ENCODE results near the gene NFE2L3. TPM values are rescaled to one million over a fixed set of nuclear protein-coding genes. Genes with fewer than 3 reads are reported as not detected.

Gene NFE2L3
- total RNA-seq, 1 donor = 1.4 TPM

- Histone ChIP-seq H3K79me2 (ENCODE audit: insufficient read depth, low read length) (peaks cover 90% of the 10 kb centered on the region), H3K27me3 (ENCODE audit: insufficient read depth, low read length) (no peaks in the 10 kb centered on the region), H2AFZ (ENCODE audit: low read length) (no peak overlapping the region), H3K36me3 (ENCODE audit: insufficient read depth, low read length) (peaks cover 24% of the 10 kb centered on the region), H3K9me3 (ENCODE audit: low read depth, low read length) (no peaks in the 10 kb centered on the region), H3K27ac (ENCODE audit: low read depth, low read length) (peak overlapping the region; percentile 60), H4K20me1 (ENCODE audit: insufficient read depth, low read length) (peaks cover 69% of the 10 kb centered on the region), H3K4me2 (ENCODE audit: insufficient read depth, low read length) (peak overlapping the region; percentile 83), H3K4me1 (ENCODE audit: insufficient read depth, low read length) (peaks cover 25% of the 10 kb centered on the region), H3K4me3 (ENCODE audit: insufficient read depth, low read length) (peak overlapping the region; percentile 98)
- TF ChIP-seq, protein P1, sequence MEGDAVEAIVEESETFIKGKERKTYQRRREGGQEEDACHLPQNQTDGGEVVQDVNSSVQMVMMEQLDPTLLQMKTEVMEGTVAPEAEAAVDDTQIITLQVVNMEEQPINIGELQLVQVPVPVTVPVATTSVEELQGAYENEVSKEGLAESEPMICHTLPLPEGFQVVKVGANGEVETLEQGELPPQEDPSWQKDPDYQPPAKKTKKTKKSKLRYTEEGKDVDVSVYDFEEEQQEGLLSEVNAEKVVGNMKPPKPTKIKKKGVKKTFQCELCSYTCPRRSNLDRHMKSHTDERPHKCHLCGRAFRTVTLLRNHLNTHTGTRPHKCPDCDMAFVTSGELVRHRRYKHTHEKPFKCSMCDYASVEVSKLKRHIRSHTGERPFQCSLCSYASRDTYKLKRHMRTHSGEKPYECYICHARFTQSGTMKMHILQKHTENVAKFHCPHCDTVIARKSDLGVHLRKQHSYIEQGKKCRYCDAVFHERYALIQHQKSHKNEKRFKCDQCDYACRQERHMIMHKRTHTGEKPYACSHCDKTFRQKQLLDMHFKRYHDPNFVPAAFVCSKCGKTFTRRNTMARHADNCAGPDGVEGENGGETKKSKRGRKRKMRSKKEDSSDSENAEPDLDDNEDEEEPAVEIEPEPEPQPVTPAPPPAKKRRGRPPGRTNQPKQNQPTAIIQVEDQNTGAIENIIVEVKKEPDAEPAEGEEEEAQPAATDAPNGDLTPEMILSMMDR (IDR thresholded peaks at IDR 0.05; ENCODE audit: extremely low read depth, low read depth, low read length) = no peak
- no peak for DNase-seq (ENCODE audit: insufficient read length, low spot score, missing footprints)
Measured at GRCh38 chr7:26203016-26203415, 51.0 kb downstream of the NFE2L3 start.

GRCh38 chr7:26208040-26208439 lies 56.0 kb downstream of the NFE2L3 start:
- Histone ChIP-seq H3K79me2 (ENCODE audit: insufficient read depth, low read length) (peaks cover 56% of the 10 kb centered on the region), H3K4me3 (ENCODE audit: insufficient read depth, low read length) (no peak overlapping the region), H3K4me2 (ENCODE audit: insufficient read depth, low read length) (no peak overlapping the region), H2AFZ (ENCODE audit: low read length) (no peak overlapping the region), H4K20me1 (ENCODE audit: insufficient read depth, low read length) (peaks cover 60% of the 10 kb centered on the region), H3K36me3 (ENCODE audit: insufficient read depth, low read length) (peaks cover 60% of the 10 kb centered on the region), H3K27me3 (ENCODE audit: insufficient read depth, low read length) (no peaks in the 10 kb centered on the region), H3K9me3 (ENCODE audit: low read depth, low read length) (no peaks in the 10 kb centered on the region), H3K4me1 (ENCODE audit: insufficient read depth, low read length) (peaks cover 24% of the 10 kb centered on the region), H3K27ac (ENCODE audit: low read depth, low read length) (no peak overlapping the region)
- TF ChIP-seq, protein P1 (IDR thresholded peaks at IDR 0.05; ENCODE audit: extremely low read depth, low read depth, low read length) = no peak
- no peak for DNase-seq (ENCODE audit: insufficient read length, low spot score, missing footprints)

DNA sequence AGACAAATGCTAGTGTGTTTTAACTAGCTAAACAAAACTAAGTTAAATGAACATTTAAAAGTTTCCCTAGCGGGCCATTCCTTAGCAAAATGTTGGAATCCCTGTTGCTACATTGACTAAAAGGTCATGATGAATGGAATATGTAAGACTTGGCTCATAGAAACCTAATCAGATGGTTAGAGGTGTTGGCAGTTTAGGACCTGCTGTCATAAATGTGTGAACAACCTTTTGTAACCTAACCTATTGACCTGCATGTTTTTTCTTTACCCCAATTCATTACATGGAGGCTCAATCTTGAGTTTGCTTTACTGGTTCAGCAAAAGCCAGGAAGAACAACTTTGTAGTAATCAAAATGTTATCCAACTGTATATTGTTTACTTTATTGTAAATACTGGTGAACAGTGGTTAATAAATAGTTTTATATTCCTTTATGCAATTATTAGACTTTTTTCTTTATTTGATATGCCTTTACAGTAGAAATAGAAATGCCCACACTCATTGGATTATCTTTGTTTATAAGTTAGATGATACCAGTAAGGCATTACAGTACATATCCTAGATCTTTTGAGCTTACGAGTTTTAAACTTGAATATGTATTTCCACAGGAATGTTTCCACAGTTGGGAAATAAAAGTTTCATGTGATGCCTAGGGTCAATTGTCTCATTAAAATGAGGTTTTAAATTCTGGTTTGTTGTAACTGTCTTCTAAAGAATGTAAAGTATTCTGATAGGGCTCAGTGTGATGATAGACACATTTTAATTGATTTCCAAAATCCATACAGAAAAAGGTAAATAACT lies 61.1 kb downstream of the NFE2L3 start:
- Histone ChIP-seq H3K27me3 (ENCODE audit: insufficient read depth, low read length) (no peaks in the 10 kb centered on the region), H4K20me1 (ENCODE audit: insufficient read depth, low read length) (peaks cover 21% of the 10 kb centered on the region), H3K27ac (ENCODE audit: low read depth, low read length) (no peak overlapping the region), H3K4me1 (ENCODE audit: insufficient read depth, low read length) (no peaks in the 10 kb centered on the region), H3K36me3 (ENCODE audit: insufficient read depth, low read length) (peaks cover 41% of the 10 kb centered on the region), H3K9me3 (ENCODE audit: low read depth, low read length) (no peaks in the 10 kb centered on the region), H3K79me2 (ENCODE audit: insufficient read depth, low read length) (peaks cover 6% of the 10 kb centered on the region), H2AFZ (ENCODE audit: low read length) (no peak overlapping the region), H3K4me2 (ENCODE audit: insufficient read depth, low read length) (no peak overlapping the region), H3K4me3 (ENCODE audit: insufficient read depth, low read length) (no peak overlapping the region)
- no peak for DNase-seq (ENCODE audit: insufficient read length, low spot score, missing footprints)
- TF ChIP-seq, protein P1 (IDR thresholded peaks at IDR 0.05; ENCODE audit: extremely low read depth, low read depth, low read length) = no peak

DNA sequence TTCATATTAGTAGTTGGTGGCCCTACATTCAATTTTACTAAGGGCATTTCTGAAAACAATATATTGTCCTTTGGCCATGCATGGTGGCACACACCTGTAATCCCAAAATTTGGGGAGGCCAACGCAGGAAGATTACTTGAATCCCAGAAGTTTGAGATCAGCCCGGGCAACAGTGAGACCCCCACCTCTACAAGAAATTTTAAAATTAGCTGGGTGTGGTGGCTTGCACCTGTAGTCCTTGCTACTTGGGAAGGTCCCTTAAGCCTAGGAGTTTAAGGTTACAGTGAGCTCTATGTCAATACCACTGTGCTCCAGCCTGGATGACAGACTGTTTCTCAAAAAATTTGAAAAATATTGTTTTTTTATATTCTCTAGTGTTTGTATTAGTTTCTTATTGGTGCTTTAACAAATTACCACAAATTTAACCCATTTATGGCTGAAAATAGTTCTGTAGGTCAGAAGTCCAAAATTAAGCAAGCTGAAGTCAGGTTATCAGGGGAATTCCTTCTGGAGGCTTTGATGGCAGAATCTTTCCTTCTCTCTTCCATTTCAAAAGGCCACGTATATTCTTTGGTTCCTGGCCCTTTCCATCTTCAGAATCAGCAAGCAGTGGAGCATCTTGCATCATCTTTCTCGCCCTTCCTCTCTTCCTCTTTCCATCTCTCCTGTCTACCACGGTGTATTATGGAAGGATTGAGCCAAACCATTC lies 62.0 kb downstream of the NFE2L3 start:
- no peak overlapping the region for H2AFZ ChIP-seq (ENCODE audit: low read length)
- DNase-seq (ENCODE audit: insufficient read length, low spot score, missing footprints) = no peak
- H4K20me1 ChIP-seq (ENCODE audit: insufficient read depth, low read length) = peaks cover 21% of the 10 kb centered on the region
- H3K4me1 ChIP-seq (ENCODE audit: insufficient read depth, low read length) = no peaks in the 10 kb centered on the region
- TF ChIP-seq, protein P1 (IDR thresholded peaks at IDR 0.05; ENCODE audit: extremely low read depth, low read depth, low read length) = no peak
- H3K27me3 ChIP-seq (ENCODE audit: insufficient read depth, low read length) = no peaks in the 10 kb centered on the region
- no peak overlapping the region for H3K4me3 ChIP-seq (ENCODE audit: insufficient read depth, low read length)
- peaks cover 36% of the 10 kb centered on the region for H3K36me3 ChIP-seq (ENCODE audit: insufficient read depth, low read length)
- H3K9me3 ChIP-seq (ENCODE audit: low read depth, low read length) = no peaks in the 10 kb centered on the region
- peaks cover 6% of the 10 kb centered on the region for H3K79me2 ChIP-seq (ENCODE audit: insufficient read depth, low read length)
- no peak overlapping the region for H3K4me2 ChIP-seq (ENCODE audit: insufficient read depth, low read length)
- H3K27ac ChIP-seq (ENCODE audit: low read depth, low read length) = no peak overlapping the region
